Mucosa of descending colon (tissue), 3 donors: Measurements from ENCODE around the gene DCAF7. TPM values are rescaled to one million over a fixed set of nuclear protein-coding genes. Genes with fewer than 3 reads are reported as not detected.

Source experiments
- ATAC-seq: fragments of 200-7000 bp; cut with Tn5 transposase; one replicate; pipeline ENCODE4 v1.9.1; 2020; ENCODE audit warnings: mild to moderate bottlenecking, moderate library complexity
- DNase-seq, 3 donors: peaks; one replicate each; pipeline ENCODE4 v3.0.0-alpha.2; 2020
- H3K36me3 ChIP-seq: fragments of 200-600 bp; one replicate; pipeline ENCODE4 v1.8.0; 2021; ENCODE audit warnings: low read depth, mild to moderate bottlenecking
- H3K4me1 ChIP-seq: fragments of 200-600 bp; one replicate; pipeline ENCODE4 v1.8.0; 2021; ENCODE audit warnings: low read depth, mild to moderate bottlenecking
- H3K4me3 ChIP-seq: fragments of 200-600 bp; one replicate; pipeline ENCODE4 v1.8.0; 2021; ENCODE audit warnings: mild to moderate bottlenecking
- H3K9me3 ChIP-seq: fragments of 200-600 bp; one replicate; pipeline ENCODE4 v1.8.0; 2021; ENCODE audit warnings: mild to moderate bottlenecking
- CTCF ChIP-seq: fragments of 200-600 bp; IDR thresholded peaks from one replicate; pipeline ENCODE4 v1.8.0; 2022; ENCODE audit warnings: antibody characterized with exemption, mild to moderate bottlenecking
- intact Hi-C, 2 donors: fragments of 100-400 bp; cut with DNase I in 1 of 2; cut with micrococcal nuclease in 1 of 2; formaldehyde crosslinking; loops; one replicate each; pipeline versions ENCODE4 v1.11.0 to v1.11.1; 2022; cut with DNase I, micrococcal nuclease
- total RNA-seq, 3 donors: library from RNA; stranded (reverse); fragmentation: NEBNext Ultra II Directional in 2 of 3; extraction: Animal tissue kit (Norgen Biotek cat#: 25700) in 2 of 3; gene quantifications; one replicate each; pipeline versions ENCODE4 v1.2.1 to v1.2.4, GENCODE V29; 2021 to 2023
- donor health status: DM: no; HTN: no; CAD: no; lungs with moderate emphysema.
- donor health status: DM: no; HTN: no; CAD: no.
- donor health status: DM: no; HTN: yes; CAD: no.

DCAF7 gene
- total RNA-seq, 3 donors from 2014 or later: 69.0 to 87.3 (median 84.9) TPM

GRCh38 chr17:63641692-63642448 is 91.6 kb downstream of the DCAF7 start:
- DNase-seq (peak in 1 of 3 donors; percentile 49), ATAC-seq (peak; percentile 57)
- no peak for TF ChIP-seq CTCF
- no peak overlapping the region for H3K4me3 ChIP-seq
- no peaks in the 10 kb centered on the region for H3K9me3 ChIP-seq
- no peaks in the 10 kb centered on the region for H3K4me1 ChIP-seq
- intact Hi-C loops: no loop called here
- no peaks in the 10 kb centered on the region for H3K36me3 ChIP-seq

Other genes with a start within 250 kb of the DCAF7 start
- gene CYB561, start 104.2 kb upstream of the DCAF7 start, total RNA-seq: 10 to 100 TPM; 38.1 to 54.9 (median 51.3) TPM
- 10 to 100 TPM; 16.0 to 24.6 (median 23.0) TPM for gene ACE, start 73.4 kb upstream of the DCAF7 start, total RNA-seq
- under 1 TPM in 2 of 3 donors, not detected in 1; 0.58 to 0.64 TPM for gene KCNH6, start 27.1 kb upstream of the DCAF7 start, total RNA-seq
- 10 to 100 TPM; 21.7 to 34.4 (median 29.7) TPM for gene TACO1, start 50.4 kb downstream of the DCAF7 start, total RNA-seq
- 10 to 100 TPM; 13.0 to 54.7 (median 18.5) TPM for gene MAP3K3, start 71.9 kb downstream of the DCAF7 start, total RNA-seq
- 10 to 100 TPM in 1 of 3 donors, 1 to 10 TPM in 2; 5.6 to 13.2 (median 8.4) TPM for gene LIMD2, start 149.6 kb downstream of the DCAF7 start, total RNA-seq
- gene STRADA, start 191.3 kb downstream of the DCAF7 start, total RNA-seq: 10 to 100 TPM; 29.1 to 34.0 (median 29.6) TPM
- gene CCDC47, start 223.1 kb downstream of the DCAF7 start, total RNA-seq: 100 to 1,000 TPM in 2 of 3 donors, 10 to 100 TPM in 1; 94.9 to 139 (median 128) TPM
- gene DDX42, start 223.7 kb downstream of the DCAF7 start, total RNA-seq: 100 to 1,000 TPM in 1 of 3 donors, 10 to 100 TPM in 2; 86.1 to 137 (median 89.9) TPM